ENCODE results near the gene P3H3.
"Not testable (repeated sequence)": the region's sequence is repeated elsewhere in the genome, so short reads cannot be mapped to it uniquely, and the experiment has no call there.

The P3H3 gene

DNA sequence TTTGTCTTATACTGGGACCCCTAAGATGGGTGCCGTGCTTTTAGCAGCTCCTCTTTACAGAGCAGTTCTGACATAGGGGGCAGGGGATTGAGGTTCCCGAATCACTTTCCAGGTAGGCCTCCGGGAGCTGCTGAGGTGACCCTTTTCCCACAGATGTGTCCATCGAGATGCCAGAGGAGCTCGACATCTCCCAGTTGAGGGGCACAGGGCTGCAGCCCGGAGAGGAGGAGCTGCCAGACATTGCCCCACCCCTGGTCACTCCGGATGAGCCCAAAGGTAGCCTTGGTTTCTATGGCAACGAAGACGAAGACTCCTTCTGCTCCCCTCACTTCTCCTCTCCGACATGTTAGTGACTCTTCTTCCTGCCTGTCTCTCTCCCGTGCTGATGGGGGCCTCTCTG, 34.8 kb downstream of the P3H3 start:
- FAIRE-seq (no peak), DNase-seq (ENCODE audit: extremely low spot score, insufficient read length, low read depth) (no peak)

DNA sequence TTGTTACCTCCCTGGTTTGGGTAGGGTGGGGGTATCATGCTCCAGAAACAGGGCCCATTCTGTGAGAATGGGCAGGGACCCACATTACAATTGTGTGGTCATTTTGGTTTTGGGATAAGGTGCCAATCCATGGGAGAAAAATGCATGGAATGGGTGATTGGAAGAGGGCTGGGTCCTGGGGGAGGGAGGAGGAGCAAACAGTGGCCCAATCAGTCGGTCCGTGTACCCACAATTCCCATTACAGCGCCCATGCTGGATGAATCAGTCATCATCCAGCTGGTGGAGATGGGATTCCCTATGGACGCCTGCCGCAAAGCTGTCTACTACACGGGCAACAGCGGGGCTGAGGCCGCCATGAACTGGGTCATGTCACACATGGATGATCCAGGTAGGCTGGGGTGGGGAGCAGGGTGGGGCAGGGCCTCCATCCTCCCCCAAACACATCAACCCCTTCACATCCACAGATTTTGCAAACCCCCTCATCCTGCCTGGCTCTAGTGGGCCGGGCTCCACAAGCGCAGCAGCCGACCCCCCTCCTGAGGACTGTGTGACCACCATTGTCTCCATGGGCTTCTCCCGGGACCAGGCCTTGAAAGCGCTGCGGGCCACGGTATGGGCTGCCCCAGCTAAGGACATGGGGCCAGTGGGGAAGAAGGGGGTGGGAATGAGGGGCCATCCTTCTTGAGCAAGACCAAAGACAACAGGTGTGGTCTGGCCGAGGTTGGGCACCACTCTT, 35.5 kb downstream of the P3H3 start:
- FAIRE-seq (no peak), DNase-seq (ENCODE audit: extremely low spot score, insufficient read length, low read depth) (no peak)

DNA sequence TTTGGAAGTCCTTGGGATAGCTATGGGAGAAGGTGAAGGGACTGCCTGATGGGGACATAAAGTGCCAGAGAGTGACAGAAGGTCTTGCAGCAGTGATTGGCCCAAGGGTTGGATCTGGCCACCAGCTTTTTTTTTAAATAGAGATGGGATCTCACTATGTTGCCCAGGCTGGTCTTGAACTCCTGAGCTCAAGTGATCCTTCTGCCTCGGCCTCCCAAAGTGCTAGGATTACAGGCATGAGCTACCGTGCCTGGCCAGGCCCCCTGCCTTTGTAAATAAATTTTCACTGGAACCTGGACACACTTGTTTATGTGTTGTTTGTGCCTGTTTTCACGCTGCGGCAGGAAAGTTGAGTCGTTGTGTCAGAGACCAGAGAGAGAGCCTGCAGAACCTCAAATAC, 37.1 kb downstream of the P3H3 start:
- FAIRE-seq; DNase-seq (ENCODE audit: extremely low spot score, insufficient read length, low read depth): not testable (repeated sequence)

DNA sequence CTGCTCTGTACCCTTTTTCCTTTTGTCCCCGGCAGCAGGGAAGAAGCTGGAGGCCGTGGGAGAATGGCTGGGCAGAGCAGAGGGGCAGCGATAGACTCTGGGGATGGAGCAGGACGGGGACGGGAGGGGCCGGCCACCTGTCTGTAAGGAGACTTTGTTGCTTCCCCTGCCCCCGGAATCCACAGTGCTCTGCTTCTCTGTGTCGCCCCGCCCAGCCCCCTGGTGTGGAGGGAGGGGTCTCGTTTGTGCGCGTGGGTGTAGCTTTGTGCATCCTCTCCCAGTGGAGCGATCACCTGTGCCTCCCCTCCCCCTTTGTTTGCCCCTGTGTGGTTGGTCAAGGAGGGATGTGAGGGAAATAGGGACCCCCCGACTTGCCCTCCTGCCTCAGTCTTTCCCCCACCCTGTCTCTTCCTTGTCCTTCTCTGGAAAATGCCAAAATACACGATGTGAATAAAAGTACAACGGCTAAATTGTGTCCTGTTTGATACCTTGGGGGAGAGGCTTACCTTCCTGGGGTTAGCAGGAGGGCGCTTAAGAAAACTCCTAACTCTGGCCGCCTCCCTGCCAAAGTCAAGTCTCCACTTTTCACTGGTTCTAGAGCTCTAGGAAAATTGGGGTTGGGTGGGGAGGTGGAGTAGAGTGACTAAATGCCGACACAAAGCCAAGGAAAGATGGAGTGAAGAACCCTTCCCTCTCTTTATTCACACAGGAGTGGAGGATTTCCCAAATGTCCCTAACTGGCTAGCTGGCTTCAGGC, 38.1 kb downstream of the P3H3 start:
- no peak for DNase-seq (ENCODE audit: extremely low spot score, insufficient read length, low read depth)
- FAIRE-seq = no peak

DNA sequence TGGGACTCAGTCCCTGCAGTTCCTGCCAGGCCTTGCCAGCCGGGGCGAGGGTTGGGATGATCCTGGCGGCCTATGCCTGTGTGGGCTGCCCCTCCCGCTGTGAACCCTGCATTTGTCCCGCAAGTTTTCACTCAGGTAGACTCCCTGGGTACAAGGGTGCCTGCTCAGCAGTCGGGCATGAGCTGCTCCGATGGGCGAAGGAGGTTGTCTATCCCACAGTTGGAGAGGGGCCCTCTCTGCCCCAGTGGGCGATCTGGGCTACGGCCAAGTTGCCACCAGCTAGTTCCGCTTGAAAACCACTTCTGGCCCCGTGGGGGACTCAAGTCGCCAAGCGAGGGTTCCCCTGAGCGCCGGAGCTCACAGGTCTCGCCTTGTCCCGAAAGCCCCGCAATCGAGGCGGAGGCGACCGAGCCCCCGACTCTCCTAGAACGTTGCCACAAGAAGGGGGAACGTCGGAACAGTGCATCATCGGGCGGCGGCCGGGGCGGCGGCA, 38.8 kb downstream of the P3H3 start:
- no peak for DNase-seq (ENCODE audit: extremely low spot score, insufficient read length, low read depth)
- FAIRE-seq = no peak

DNA sequence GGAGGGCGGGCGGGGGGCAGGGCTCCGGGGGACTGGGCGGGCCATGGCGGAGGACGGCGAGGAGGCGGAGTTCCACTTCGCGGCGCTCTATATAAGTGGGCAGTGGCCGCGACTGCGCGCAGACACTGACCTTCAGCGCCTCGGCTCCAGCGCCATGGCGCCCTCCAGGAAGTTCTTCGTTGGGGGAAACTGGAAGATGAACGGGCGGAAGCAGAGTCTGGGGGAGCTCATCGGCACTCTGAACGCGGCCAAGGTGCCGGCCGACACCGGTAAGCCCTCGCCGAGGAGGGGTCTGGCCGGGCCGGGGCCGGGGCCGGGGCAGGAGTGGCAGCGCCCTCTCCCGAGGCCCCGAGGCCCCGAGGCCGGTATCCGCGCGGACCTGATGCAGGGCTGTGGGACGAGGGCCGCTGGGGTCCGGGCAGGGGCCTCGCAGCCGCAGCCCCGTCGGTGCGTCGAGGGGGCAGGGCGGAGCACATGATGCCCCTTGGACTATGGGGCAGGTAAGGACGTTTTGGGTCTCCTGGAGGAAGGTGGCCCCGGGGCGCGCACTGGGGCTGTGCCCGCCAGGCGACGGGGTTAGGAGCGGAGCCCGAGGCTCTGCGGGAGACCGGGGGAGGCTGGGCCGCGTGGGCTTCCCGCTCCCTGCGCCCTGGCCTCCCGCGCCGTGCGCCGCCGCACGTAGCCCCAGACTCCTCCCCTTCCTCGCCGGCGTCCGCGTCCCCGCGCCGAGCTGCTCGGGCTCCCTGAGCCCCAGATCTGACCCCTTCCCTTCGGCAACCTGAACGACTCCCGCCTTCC, 39.4 kb downstream of the P3H3 start, which contains the start of gene TPI1:
Gene TPI1, plus strand, starts transcription at position 119 of the 798 bp plus-strand sequence. Its CDS starts 36 bp downstream, at position 155.
- FAIRE-seq = peak; percentile 89
- peak; percentile 84 for DNase-seq (ENCODE audit: extremely low spot score, insufficient read length, low read depth)

DNA sequence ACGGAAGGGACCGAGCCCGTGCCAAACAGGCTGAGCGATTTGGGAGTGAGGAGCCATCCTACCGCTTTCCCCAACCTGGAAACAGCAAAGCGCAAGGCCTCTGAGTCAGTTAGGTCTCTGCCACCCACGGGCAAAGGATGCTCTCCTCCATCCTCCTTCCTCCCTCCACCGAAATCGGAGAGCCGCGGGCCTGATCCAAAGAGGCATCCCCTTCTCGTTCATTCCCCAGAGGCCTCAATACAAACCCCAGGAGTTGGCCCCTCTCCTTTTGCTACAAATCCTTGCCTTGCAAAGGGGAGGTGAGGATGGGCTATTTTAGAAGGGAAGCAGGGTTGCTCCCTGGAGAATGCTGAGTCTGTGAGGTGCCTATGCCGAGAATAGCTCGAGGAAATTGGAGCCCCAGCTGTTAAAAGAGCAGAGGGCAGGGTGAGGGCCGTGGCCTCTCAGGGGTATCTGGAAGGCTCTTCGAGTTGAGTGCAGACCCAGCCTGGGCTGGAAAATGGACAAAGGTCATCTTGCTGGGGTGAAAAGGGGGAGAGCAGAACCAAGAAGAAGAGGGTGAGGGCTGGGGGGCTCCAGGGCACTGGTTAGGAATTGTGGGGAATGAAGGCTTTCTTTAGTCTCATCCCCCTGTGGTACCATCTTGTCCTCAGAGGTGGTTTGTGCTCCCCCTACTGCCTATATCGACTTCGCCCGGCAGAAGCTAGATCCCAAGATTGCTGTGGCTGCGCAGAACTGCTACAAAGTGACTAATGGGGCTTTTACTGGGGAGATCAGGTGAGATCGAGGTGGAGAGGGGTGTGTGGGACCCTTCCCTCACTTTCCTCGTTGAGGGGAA, 40.2 kb downstream of the P3H3 start:
- no peak for FAIRE-seq
- no peak for DNase-seq (ENCODE audit: extremely low spot score, insufficient read length, low read depth)

DNA sequence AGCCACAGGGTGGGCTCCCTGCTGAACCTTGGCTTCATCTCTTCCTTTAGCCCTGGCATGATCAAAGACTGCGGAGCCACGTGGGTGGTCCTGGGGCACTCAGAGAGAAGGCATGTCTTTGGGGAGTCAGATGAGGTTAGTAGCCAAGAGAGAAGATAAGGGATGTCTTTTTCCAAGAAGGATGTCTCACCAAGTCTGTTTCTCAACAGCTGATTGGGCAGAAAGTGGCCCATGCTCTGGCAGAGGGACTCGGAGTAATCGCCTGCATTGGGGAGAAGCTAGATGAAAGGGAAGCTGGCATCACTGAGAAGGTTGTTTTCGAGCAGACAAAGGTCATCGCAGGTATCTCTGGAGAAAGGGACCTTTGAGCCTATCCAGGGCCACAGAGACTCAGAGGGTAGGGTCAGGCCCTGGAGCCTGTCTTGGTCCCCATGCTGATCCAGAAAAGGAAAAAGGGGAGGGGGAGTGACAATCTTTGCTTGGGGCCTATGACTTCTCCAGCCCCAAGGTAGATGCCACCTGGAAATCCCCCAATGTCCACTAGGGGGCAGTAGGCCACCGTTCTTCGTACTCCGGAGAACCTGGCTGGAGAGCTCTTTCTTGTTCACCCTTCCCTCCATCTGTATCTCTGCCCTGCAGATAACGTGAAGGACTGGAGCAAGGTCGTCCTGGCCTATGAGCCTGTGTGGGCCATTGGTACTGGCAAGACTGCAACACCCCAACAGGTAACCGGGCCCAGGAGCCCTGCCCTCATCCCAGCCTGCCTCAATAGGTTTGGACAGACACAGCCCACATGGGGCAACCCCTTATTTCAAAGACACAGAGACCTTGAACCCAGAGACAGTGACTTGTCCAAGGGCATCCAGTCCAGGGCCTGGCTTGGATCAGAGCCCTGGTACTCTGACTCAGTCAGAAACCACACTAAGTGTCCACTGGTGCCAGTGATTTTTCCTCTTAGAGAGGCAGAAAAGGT, 41.1 kb downstream of the P3H3 start:
- FAIRE-seq (peak; percentile 90), DNase-seq (ENCODE audit: extremely low spot score, insufficient read length, low read depth) (no peak)

DNA sequence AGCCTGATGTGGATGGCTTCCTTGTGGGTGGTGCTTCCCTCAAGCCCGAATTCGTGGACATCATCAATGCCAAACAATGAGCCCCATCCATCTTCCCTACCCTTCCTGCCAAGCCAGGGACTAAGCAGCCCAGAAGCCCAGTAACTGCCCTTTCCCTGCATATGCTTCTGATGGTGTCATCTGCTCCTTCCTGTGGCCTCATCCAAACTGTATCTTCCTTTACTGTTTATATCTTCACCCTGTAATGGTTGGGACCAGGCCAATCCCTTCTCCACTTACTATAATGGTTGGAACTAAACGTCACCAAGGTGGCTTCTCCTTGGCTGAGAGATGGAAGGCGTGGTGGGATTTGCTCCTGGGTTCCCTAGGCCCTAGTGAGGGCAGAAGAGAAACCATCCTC, 42.1 kb downstream of the P3H3 start:
- not testable (repeated sequence) for FAIRE-seq; DNase-seq (ENCODE audit: extremely low spot score, insufficient read length, low read depth)

DNA sequence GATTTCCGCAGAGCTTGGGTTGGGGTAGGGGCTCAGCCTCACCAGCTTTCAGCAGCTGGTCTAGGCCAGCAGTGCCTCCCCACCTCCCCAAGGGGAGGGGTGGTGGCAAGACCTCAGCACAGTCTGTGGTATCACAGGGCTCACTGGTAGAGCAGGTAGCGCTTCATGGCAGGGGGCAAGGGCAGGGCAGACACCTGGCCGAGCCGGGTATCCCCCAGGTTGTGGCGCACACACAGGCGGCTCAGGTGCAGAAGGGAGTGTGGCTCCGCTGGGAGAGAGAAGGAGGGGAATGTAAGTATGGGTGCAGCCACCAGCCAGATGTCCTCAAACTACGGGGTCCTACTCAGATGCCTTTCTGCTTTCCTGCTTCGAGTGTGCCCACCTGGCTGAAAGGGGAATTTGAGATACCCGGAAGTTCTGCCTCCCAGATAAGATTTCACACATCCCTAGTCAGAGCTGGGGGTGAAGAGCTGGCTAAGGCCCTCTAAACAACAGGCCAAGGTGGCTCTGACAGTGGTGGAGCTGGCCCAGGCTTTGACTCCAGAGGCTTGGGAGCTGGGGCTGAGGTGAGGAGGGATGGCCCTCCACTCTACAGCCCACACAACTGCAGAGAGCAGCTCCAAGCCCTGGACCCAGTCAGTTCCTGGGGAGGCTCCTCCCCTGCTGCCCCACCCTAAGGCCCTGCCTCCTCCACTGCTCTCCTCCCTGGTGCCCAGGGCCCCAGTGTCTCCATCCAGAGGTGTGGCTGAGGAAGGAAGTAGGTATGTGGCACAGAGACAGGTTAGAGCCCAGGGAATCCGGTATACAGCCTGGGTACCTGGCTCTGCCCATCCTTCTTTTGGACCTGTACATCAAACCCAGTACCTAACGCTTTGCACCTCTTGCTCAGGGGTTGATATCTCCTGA, 43.1 kb downstream of the P3H3 start:
- FAIRE-seq (no peak), DNase-seq (ENCODE audit: extremely low spot score, insufficient read length, low read depth) (no peak)

DNA sequence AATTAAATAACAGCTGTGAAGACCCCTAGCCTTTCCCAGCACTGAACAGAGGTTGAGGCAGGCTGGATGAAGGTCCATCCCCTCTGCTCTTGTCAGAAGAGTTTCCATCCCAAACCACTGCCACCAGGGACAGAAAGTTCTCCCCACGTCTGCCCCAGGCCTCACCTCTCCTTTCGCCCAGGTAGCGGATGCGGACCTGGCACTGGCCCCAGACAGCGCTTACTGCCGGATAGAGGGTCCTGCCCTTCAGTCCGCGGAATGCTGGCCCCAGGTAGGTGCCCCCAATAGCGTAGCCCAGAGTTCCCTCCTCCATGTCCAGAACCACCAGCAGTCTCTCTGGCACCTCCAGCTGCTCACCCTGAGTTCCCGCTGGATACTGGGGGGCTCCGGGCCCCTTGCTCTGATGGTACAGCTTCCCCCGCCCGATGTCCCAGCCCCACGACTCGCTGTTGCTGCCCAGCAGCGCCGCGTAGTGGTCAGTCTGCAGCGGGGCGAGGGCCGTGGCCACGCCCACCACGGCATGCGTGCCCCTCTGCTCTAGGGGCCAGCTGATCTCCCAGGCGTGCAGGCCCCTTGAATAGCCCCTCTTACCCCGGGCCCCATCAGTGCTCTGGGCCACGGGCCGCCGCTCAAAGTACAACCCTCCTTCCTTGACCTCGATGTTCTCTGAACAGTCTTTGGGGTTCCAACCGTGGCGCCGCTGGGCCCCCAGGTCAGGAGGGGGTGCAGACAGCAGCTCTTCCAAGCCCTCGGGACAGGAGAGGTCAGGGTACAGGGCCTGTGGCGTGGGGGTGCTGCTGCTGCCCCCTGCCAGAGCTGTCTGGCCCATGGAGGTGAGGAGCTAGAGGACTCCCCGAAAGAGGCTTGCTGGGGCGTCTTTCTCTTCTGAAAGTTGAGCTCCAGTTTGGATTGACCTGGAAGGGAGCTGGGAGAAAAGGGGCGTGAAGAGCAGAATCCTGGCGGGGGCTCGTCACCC, 44.2 kb downstream of the P3H3 start:
- peak; percentile 62 for FAIRE-seq
- no peak for DNase-seq (ENCODE audit: extremely low spot score, insufficient read length, low read depth)

DNA sequence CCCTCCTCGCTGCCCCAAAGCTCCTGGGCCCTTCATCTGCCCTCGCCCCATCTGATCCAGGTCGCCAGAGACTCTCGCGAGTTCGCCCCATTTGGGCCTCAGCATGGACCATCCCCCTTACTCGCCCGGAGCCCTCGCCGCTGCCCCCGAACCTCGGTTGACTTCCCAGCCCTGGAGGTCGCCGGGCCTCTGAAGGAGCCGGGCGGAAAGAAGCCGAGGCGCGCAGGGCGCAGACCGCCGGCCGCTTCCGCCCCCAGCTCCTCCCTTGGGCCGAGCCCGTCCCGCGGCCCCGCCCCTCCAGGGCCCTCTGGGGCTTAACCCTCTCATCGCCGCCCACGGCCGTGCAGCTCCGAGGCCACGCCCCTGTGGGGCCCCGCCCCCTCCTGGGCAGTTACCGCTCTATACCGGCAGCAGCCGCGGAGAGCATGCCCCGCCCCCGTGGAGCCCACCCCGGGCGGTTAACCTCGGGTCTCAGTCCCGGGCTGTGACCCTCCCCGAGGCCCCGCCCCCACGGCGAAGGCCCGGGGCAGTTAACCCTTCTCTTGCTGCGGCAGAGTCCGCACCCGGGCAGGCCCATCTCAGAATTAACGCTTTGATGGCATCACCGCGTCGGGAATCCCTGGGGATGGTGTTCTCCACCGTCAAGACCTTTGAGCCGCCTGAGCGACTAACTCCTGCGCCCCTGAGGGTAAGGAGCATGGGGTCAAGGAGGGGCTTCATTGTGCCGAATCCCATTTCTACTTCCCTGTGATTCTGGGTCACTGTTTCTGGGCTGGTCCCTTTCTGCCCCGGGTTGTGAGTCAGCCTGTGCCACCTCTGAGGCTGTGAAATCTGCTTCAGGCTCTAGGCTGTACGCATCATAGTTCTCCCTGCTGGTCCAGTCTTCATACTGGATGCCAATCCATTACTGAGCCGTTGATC, 45.1 kb downstream of the P3H3 start, which contains the start of gene SPSB2:
Gene SPSB2, minus strand, starts transcription at position 210 of the 921 bp plus-strand sequence. CDS start 402 bp downstream, outside the sequence.
- FAIRE-seq (peak; percentile 87), DNase-seq (ENCODE audit: extremely low spot score, insufficient read length, low read depth) (peak; percentile 92)

DNA sequence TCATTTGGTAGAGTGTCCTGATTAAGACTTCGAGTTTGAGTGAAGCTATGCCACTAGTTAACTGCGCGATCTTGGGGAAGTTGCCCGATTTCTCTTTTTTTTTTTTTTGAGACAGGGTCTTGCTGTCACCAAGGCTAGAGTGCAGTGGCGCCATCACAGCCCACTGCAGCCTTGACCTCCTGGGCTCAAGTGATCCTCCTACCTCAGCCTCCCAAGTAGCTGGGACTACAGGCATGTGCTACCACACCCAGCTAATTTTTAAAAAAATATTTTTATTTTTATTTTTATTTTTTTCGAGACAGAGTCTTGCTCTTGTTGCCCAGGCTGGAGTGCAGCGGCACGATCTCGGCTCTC, 45.8 kb downstream of the P3H3 start:
- not testable (repeated sequence) for DNase-seq (ENCODE audit: extremely low spot score, insufficient read length, low read depth); FAIRE-seq

DNA sequence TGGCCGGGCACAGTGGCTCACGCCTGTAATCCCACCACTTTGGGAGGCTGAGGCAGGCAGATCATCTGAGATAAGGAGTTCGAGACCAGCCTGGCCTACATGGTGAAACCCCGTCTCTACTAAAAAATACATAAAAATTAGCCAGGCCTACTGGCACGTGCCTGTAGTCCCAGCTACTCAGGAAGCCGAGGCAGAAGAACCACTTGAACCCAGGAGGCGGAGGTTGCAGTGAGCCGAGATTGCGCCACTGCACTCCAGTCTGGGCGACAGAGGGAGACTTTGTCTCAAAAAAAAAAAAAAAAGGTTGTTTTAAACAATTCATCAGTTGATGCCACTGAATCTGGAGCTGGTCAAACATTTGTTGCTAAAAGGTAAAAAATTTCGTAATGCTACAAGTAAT, 51.6 kb downstream of the P3H3 start:
- DNase-seq (ENCODE audit: extremely low spot score, insufficient read length, low read depth); FAIRE-seq: not testable (repeated sequence)

DNA sequence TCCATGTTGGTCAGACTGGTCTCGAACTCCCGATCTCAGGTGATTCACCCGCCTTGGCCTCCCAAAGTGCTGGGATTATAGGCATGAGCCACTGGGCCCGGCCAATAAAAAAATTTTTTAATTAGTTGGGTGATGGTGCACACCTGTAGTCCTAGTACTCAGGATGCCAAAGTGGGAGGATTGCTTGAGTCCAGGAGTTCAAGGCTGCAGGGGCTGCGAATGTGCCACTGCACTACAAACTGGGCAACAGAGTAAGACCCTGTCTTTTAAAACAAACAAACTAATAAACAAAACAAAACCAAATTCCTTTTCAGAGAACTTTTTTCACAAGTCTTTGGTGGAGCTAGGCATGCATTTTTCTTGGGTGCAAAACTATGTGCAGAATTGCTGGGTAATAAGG, 55.0 kb downstream of the P3H3 start:
- DNase-seq (ENCODE audit: extremely low spot score, insufficient read length, low read depth) (no peak), FAIRE-seq (no peak)
